HS-27A (cell line): ENCODE data around the gene KLHL22.
"Not testable (repeated sequence)": the region's sequence is repeated elsewhere in the genome, so short reads cannot be mapped to it uniquely, and the experiment has no call there.

Source experiments
- DNase-seq: peaks from one replicate; pipeline ENCODE4 v3.0.0-alpha.2; 2012; ENCODE audit warnings: low read depth, missing footprints

KLHL22 gene, protein sequence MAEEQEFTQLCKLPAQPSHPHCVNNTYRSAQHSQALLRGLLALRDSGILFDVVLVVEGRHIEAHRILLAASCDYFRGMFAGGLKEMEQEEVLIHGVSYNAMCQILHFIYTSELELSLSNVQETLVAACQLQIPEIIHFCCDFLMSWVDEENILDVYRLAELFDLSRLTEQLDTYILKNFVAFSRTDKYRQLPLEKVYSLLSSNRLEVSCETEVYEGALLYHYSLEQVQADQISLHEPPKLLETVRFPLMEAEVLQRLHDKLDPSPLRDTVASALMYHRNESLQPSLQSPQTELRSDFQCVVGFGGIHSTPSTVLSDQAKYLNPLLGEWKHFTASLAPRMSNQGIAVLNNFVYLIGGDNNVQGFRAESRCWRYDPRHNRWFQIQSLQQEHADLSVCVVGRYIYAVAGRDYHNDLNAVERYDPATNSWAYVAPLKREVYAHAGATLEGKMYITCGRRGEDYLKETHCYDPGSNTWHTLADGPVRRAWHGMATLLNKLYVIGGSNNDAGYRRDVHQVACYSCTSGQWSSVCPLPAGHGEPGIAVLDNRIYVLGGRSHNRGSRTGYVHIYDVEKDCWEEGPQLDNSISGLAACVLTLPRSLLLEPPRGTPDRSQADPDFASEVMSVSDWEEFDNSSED

DNA sequence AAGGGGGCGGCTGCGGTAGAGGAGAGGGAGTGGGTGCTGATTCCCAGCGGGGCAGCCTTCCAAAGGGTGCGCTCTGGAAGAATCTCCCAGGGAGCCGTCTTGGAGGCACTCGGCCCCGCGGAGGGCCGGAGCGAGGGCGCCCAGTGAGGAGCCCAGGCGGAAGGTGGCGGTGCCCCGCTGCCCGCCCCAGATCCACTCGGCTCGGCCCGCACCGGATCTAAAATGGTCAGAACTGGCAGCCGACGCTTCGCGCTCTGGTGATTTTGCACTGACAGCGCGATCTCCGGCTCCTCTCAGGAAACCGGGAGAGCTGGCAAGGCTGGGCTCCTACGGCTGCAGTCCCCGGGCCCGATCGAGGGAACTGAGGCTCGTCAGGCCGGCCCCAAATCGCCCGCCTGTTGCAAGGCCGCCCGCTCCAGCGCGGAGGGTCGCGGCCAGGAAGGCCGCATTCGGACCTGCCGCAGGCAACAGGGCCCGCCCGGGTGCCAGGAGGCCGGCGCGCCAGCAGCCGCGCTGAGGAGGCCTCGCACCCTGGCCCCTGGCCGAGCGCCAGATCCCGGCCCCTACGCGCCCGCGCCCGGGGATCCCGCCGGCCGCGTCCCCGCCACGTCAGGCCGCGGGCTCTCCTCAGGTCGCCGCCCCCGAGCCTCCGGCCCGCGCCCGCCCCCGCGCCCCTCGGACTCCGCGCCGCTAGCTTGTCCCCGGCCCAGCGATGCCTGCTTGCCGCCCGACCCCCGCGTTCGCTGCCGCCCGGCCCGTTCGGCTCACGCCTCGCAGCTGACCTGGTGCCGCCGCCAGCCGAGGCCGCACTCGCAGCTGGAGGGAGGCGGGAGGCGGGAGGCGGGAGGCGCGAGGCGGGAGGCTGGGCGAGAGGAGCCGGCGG, at the start of gene KLHL22:
KLHL22 (minus strand) TSS at position 818 of the 883 bp plus-strand sequence. CDS start 6,584 bp downstream, outside the sequence.
- DNase-seq: no peak

DNA sequence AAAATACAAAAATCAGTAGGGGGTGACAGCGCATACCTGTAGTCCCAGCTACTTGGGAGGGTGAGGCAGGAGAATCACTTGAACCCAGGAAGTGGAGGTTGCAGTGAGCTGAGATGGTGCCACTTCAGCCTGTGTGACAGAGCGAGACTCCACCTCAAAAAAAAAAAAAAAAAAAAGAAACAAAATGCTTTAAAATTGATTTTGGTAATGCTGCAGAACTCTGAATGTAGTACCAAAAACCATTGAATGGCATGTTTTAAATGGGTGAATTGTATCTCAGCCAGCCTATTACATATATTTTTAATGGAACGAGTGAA, 49.7 kb upstream of the KLHL22 start:
- not testable (repeated sequence) for DNase-seq

DNA sequence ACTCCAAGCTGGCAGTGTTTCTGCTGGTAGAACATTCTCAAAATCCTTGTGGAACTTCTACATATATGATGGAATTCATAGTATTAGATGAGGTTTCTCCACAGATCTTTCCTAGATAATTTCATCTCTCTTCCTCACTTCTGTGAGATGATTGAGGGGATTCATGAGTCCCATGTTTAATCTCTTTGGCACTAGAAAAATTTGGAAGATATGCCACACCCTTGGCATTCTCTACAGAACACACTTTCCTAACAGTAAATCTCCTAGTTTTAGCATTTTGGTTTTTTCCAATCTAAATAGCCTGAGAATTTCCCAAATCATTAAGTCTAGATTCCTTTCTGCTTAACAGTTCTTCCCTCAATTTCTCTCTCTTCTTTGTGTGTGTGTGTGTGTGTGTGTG, 47.1 kb upstream of the KLHL22 start:
- DNase-seq: peak; percentile 59

DNA sequence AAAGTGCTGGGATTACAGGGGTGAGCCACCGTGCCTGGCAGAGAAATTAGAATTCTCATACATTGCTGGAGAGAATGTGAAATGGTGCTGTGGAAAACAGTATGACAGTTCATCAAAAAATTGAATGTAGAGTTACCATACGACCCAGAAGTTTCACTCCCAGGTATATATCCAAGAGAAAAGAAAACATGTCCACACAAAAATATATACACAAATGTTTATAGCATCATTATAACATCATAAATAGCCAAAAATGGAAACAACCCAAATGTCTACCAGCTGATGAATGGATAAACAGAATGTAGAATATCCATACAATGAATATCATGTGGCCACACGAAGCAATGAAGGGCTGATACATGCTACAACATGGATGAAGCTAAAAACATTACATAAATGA, 46.5 kb upstream of the KLHL22 start:
- DNase-seq: no peak

DNA sequence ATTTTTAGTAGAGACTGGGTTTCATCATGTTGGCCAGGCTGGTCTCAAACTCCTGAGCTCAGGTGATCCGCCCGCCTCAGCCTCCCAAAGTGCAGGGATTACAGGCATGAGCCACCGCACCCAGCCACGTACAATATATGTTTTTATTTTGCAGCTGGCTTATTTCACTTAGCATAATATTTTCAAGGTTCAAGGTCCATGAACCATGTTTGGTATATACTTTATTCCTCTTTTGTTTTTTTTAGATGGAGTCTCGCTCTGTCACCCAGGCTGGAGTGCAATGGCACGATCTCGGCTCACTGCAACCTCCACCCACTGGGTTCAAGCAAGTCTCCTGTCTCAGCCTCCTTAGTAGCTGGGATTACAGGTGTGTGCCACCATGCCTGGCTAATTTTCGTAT, 43.3 kb upstream of the KLHL22 start:
- DNase-seq: not testable (repeated sequence)

DNA sequence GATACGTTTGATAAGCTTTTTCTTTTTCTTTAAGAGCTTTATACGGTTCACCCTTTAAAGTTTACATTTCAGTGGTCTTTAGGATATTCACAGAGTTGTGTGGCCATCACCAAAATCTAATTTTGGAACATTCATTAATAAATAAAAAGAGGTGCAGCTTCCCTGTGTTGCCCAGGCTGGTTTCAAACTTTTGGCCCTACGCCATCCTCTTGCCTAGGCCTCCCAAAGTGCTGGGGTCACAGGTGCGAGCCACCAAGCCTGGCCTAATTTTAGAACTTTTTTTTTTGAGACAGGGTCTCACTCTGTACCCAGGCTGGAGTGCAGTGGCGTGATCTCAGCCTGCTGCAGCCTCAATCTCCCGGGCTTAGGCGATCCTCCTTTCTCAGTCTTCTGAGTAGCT, 42.4 kb upstream of the KLHL22 start:
- no peak for DNase-seq

DNA sequence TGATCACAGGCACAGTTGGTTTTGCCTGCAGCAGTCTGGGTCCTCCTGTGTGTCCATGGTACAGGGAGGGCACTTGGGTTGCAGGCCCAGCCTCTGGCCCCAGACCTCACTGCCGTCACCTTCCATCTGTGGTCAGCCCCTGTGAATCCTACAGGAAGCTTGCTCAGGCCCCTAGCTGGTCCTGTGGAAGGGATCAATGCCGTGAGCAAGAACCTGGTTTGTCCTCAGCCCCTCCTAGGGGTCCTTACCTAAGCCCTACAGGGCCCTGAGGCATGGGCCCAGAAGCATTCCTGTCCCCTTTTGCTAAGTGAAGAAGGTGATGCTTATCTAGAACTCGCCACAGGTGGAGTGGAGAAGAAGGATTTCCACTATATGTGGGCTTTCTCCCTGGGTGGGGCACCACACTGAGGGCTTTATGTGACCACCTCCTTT, 41.7 kb upstream of the KLHL22 start:
- DNase-seq: no peak

DNA sequence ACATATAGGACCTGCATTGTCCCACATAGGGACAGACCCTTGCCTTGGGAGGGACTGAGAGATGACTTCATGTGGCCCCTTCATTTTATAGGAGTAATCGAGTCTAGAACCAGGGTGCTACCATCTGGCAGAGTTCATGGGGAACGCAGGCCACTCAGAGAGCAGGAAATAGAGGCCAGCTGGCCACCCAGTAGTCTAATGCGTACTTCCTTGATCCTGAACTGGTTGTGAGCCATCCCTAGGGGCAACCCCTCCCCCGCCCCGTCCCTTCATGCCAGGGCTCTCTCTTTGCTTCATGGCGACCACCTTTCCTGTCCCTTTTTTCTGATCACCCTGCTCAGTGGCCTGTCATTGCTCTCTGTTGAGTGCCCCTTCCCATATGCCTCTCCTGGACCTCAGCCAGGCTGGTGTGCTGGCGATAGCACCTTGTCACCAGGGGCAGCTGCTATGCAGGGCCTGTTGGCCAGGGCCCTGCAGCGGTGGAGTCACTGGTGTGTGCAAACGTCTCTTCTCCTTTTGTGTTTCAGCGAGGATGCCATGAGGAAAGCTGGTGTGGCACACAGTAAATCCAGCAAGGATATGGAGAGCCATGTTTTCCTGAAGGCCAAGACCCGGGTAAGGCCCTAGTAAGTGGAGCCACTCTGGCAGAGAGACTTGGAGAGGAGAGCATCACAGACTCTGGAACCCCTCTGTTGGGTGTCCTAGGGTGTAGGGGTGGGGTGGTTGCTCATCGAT, 41.2 kb upstream of the KLHL22 start:
- no peak for DNase-seq

DNA sequence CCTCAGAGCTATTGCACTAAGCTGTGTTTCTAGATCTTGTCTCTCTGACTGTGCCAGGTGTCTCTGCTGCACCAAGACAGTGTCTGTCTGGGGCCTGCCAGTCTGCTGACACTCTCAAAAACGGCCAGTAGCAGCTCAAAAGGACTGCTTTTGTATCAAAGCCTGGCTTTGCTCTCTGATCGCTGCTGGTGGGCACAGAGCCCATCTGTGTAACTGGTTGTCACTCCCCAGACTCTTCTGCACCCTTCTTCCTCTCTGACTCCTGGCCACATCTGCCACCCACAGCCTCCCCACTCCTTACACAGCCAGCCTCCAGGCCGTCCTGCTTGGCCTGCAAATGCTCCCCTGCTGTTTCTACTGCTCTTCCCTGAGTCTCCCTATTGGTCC, 38.3 kb upstream of the KLHL22 start:
- DNase-seq: no peak

DNA sequence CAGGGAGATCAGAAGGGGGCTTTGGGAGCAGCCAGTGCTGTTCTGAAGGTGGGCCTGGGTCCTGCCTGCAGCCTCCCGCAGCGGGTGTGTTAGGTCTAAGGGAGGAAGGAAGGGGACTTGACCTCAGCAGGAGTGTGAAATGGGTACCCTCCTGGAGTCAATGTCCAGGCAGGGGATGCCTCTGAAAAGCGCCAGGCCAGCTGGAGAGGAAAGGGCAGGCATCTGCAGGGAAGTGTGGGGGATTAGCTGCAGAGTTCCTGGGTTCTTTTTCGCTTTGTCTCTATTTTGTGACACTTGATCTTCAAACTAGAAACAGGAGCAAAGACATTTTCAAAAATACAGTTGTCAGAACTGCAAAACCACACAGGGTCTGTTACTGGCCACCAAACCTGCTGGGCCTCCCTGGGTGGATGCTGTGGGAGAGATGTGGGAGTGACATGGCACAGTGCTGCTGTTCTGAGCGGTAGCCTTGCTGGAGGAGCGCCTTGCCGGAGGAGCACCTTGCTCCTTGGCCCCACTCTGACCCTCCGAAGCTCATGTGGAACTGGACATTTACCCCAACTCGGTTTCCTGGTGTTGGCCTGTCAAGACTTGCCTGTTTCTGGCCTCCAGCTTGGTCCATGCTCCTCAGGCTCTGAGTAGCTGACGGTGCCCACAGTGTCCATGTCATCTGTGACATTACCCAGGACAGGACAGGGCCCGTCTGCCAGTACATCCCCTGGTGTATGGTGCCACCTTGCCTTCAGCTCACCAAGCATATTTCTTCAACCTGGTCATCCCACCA, 37.7 kb upstream of the KLHL22 start:
- no peak for DNase-seq

DNA sequence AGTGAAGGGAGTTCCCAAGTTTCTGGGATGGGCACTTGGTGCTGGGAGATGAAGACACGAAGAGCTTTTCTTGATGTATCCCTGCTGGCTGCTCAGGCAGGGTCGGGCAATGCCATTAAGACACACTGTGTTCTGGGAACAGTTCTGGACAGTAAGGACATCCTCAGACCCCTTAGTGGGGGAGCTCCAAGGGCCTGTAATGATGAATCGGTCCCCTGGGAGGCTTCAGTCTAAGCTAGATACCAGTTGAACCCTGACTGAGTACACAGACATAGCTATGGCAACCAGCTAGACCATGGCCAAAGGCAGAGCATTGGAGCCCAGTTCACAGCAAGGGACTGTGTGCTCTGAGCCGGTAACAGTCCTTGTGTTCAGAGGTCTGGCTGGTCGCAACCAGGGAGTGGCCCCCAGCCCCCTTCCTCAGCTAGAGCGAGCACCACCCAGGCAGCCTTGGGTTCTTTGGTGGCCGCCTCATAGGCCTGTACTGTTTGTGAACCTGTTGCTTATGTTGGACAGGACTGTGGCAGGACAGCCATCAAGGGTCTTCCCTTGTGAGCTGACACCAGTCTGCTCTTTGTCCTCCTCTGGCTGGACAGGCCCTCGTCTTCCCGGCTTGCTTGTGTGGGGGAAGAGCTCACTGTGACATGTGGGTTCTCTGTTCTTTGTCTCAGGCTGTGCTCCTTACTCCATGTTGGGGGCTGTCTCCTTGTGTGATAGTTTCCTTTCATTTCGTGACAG, 36.8 kb upstream of the KLHL22 start:
- DNase-seq: no peak

DNA sequence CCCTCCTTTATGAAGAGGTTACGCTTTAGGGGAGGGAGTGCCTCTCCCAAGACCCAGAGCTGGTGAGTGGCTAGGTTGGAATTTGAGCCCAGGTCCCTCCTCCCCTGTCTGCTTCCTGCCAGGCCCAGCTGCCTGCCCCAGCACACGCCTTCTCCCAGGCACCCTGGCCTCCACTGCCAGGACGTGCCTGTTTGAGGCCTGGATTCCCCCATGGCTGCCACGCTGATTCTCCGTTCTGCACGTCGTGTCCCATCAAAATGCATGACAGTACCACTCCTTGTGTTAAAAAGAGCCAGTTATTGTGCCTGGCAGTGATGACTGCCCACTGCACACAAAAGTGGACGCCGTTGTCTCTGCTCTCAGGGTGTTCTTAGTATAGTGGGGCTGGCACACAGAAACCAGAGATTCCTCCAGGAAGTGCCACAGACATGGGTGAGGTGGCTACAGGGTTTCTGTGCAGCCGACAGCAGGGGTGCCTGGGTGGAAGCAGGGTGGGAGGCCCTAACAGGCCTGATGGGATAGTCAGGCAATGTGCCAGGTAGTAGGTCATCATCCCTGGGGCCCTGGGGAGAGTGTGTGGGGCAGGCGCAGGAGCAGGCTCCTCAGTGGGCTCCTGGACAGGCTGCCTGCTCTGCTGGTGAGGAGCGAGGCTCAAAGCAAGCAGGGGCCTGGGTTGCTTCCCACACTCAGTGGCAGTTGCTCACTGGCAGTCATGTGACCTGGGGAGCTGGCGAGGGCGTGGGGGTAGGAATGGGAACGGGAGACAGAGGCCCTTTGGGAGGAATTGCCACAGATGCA, 36.0 kb upstream of the KLHL22 start:
- DNase-seq: peak; percentile 84

DNA sequence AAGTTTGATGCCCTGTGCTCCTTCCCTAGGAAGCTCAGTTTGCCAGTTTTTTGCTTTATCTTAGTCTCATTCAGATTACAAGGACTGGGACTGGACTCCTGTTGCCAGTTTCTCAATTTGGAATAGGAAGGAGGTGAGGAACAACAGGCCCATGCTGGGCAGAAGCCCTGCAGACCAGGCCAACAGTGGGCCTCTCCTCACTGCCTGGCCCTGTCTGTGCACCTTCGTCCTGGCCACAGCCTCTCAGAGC, 35.5 kb upstream of the KLHL22 start:
- no peak for DNase-seq

DNA sequence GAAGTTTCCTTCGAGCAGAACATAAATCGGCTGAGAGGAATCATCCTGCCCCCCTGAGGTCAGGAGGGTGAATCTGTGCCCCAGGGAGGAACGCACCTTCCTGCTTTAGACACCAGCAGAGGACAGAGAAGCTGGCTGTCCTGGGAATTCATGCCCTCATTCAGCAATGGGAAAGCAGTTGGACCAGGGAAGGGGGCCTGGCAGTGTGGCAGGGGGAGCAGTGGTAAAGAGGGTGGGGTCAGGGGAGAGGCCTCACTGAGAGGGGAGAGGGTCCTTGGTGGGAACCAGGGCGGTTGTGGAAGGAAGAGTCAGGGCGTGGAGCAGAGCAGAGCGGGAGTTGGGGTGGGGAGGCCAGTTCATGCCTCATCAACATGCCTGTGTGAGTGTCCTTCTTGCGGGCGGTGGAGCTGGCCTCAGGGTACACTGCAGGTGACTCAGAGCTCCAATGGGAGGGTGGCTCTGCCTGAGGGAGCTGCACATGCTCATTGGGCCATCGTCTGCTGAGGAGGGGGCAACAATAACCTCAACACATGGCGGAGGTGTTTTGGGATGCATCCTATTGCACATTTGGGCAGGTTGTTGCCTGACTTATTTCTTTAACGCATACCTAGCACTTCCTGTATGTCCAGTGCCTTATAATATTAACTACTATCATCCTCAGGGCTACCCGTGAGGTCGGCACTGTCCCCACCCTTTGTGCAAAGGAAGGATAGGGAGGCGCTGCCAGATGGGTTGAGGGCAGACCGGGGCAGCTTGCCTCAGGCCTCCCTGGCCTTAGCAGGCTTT, 35.0 kb upstream of the KLHL22 start:
- DNase-seq: peak; percentile 59

DNA sequence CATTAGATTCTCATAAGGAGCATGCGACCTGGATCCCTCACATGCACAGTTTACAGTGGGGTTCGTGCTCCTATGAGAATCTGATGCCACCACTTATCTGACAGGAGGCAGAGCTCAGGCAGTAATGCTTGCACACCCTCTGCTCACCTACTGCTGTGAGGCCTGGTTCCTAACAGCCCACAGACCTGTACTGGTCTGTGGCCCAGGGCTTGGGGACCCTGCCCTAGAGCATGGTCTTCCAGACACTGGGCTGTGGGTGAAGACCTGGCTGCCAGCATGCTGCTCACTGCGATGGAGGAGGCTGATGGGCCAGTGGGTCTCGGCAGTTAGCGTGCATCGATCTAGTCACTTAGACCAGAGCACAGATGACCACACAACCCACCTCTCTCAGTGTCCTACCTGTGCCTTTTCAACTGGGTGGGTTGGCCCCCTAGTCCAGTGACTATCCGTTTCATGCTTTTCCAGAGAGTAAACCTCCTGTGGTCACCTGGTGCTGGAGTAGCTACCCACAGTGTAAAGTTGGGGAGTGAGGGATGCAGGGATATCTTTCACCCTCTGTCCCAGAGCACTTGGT, 32.9 kb upstream of the KLHL22 start:
- no peak for DNase-seq

DNA sequence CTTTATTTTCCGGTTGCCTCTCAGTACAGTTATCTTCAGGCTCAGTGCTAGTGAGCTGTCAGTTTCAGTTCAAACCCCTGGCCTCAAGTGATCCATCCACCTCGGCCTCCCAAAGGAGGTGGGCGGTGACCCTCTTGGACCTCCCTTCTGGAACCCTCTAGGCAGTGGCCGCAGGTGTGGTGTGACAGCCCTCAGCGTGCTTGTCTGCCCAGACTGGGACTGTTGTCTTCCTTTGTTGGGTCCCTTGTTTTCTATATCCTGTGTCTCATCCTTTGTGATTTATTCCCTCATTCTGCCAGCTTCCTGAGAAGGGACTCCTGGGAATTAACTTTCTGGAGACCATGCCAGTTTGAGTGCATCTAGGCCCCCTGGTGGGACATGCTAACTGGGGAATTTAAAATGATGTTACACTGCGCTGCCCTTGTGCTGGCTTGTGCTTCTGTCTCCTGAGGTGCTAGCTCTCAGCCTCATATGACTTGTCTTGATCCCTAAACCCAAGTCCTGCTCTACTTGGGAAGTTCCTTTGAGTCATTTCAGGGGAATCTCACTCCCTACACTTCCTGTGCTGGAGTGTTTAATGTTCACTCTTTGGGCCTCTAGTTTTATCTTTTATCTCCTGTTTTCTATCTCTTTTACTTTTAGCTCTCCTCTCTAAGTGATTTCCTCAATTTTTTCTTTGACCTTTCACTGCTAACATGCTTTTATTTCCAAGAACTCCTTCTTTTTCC, 31.2 kb upstream of the KLHL22 start:
- DNase-seq: peak; percentile 53

DNA sequence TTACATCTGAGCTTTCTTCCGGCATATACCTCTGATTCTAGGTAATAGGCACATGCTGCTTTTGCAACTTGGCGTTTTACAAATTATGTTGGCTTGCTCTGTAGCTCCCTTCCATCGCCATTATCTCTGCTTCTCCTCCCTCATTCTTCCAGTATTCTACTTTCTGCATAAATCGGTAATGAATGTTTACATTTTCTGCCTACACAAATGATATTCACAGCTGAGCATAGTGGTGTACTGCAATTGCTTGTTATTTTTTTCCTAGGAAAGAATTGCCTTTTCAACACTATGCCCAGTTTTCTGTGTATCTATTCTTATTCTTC, 30.7 kb upstream of the KLHL22 start:
- no peak for DNase-seq

DNA sequence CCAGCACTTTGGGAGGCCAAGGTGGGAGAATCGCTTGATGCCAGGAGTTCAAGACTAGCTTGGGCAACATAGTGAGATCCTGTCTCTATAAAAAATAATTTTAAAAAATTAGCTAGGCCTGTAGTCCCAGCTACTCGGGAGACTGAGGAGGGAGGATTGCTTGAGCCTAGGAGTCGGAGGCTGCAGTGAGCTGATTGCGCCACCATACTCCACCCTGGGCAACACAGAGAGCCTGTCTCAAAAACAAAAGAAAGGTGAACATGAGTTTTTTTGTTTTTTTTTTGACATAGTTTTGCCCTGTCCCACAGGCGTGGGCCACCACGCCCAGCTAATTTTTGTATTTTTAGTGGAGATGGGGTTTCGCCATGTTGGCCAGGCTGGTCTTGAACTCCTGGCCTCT, 29.5 kb upstream of the KLHL22 start:
- DNase-seq: no peak
